Fibroblast of lung (primary cell): ENCODE results near the gene BECN2.

ENCODE experiments used
- CTCF ChIP-seq, 2 donors: IDR thresholded peaks in 1 of 2; conservative IDR thresholded peaks in 1 of 2; 1 replicate in 1 of 2; 2 replicates in 1 of 2; pipeline ENCODE4 v1.5.1; 2011 to 2012; ENCODE audit warnings: low read length in 2 of 2, control low read depth in 1 of 2, inconsistent platforms in 1 of 2, low read depth in 1 of 2, mild to moderate bottlenecking in 1 of 2
- EZH2 ChIP-seq: IDR thresholded peaks from 2 replicates; pipeline ENCODE4 v1.5.1; 2012; ENCODE audit warnings: low read length, control low read depth, mild to moderate bottlenecking; ENCODE audit errors: missing control alignments

DNA sequence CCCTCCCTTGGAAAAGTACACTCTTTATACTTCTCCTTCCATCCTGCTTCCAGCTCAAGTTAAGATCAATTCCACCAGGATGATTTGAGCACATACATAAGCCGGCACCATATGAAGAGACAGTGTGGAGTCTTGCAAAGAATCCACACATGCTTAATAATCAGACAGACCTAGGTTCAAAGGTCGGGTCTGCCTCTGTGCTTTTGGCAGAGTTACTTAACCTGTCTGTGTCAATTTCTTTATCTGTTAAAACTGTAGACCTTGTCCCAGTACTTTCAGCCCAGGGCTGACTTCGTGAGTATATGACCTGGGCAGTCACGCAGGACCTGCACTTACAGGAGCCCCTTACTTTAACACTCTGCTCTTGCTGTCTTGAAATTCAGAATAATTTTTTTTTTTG lies 30.2 kb upstream of the BECN2 start:
- no peak for TF ChIP-seq CTCF (conservative IDR thresholded peaks at IDR 0.05 in 1 of 2, IDR thresholded peaks at IDR 0.05 in 1 of 2; ENCODE audit: low read depth in 1 of 2, low read length in 2 of 2)
- TF ChIP-seq EZH2 = no peak
